Raji (cell line): Measurements from ENCODE around the gene ST6GALNAC5.

Experiments used
- POLR2A ChIP-seq: IDR thresholded peaks from 2 replicates; pipeline ENCODE4 v1.6.1; 2011; ENCODE audit warnings: low read depth, low read length, control low read depth; ENCODE audit not compliant: insufficient read depth

ST6GALNAC5 gene

GRCh38 chr1:76857973-76858372 is 9.3 kb upstream of the ST6GALNAC5 start:
- no peak for TF ChIP-seq POLR2A

- TF ChIP-seq POLR2A: no peak
These were observed 6.1 kb upstream of the ST6GALNAC5 start for GRCh38 chr1:76861149-76861548.

DNA sequence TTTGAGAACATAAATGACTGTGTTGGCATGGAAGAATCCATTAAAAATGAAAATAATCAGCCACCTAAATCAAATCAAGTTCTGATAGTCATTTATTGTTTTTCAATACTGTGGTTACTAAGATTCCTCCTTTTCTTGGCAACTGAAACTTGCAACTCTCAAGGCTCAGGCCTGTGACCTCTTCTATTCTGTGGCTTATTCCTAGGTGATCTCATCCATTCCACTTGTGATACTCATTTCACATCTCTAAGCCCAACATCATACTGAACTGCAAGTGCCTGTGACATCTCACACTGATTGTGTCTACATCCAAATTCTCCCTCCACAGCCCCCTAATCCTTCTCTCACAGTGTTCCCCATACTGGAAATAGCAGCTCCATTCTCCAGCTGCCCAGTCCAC is 4.8 kb upstream of the ST6GALNAC5 start:
- TF ChIP-seq POLR2A: no peak

GRCh38 chr1:76864383-76864782 is 2.9 kb upstream of the ST6GALNAC5 start:
- no peak for TF ChIP-seq POLR2A

DNA sequence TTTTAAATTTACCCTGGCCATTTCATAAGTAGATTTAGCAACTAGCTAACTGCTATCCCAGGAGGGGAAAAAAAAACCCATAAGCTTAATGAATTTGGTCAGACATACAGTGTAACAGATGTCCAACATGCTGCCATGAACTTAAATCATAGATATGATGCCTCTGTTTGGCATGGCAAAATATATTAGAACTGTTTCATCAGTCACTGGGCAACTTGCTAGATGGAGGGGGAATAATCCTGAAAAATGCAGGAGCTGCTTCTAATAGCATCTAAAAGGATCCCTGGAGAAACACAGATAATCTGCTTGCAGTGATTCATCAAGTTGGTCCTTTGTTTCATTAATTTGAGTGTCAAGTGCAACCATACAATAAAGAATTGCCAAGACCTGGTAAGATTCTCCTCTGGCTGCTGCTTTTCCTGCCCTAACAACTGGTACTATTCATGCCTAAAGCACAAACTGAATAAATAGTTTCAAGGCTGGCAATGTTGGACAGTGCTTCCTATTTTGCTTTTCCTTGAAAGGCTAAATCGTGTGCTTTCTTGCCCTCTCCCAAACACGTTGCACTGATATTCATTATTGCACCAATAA is 1.5 kb upstream of the ST6GALNAC5 start:
- TF ChIP-seq POLR2A: no peak

- no peak for TF ChIP-seq POLR2A
These were observed 714 bp upstream of the ST6GALNAC5 start for GRCh38 chr1:76866566-76866965.

DNA sequence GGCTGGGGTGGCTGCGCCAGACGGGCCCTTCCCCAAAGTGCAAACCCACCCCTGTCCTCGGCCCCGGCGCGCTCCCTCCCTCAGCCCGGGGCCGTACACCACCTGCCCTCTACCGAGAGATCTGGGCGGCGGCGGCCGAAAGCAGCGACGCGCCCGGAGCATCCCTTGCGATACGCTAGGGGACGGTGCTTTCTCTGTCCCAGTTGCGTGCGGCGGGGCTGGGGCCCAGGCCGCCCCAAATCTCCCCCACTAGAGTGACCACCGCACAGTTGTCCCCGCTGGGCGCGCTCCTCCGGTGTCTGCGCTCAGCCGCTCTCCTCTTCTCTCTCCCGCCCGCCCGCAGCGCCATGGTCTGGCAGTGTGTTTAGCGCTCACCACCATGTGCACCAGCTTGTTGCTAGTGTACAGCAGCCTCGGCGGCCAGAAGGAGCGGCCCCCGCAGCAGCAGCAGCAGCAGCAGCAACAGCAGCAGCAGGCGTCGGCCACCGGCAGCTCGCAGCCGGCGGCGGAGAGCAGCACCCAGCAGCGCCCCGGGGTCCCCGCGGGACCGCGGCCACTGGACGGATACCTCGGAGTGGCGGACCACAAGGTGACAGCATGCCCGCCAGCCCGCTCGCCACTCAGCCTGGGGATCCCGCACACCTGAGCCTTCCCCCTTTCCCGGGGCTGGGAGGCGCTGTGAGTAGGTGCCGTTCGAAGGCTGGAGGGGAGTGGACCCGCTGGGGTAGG is 1.0 kb downstream of the ST6GALNAC5 start:
- TF ChIP-seq POLR2A: no peak

- TF ChIP-seq POLR2A: no peak
These were observed 1.6 kb downstream of the ST6GALNAC5 start for GRCh38 chr1:76868916-76869315.

- TF ChIP-seq POLR2A: no peak
These were observed 2.8 kb downstream of the ST6GALNAC5 start for GRCh38 chr1:76870037-76870436.

- no peak for TF ChIP-seq POLR2A
These were observed 4.2 kb downstream of the ST6GALNAC5 start for GRCh38 chr1:76871355-76871974.

GRCh38 chr1:76872944-76873343 is 5.7 kb downstream of the ST6GALNAC5 start:
- no peak for TF ChIP-seq POLR2A

- no peak for TF ChIP-seq POLR2A
These were observed 9.5 kb downstream of the ST6GALNAC5 start for GRCh38 chr1:76876655-76877395.

DNA sequence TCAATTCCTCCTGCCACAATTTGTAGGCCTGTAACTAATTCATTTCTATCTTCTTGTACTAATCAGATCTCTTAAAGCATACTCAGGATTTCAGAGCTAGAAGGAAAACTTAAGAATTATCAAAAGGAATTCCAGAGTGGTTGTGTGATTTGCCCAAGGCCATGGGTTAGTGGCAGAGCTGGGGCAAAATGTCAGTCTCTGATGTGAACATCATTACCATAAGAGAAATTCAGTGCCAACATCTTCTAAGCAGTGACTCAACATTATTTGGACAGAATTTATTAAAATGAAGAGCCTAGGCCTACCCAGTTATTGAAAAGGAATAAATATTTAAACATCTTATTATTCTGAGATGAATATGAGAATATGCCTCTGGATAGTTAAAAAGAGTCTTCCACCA is 14.5 kb downstream of the ST6GALNAC5 start:
- TF ChIP-seq POLR2A: no peak

- no peak for TF ChIP-seq POLR2A
These were observed 24.8 kb downstream of the ST6GALNAC5 start for GRCh38 chr1:76891931-76892622.

- no peak for TF ChIP-seq POLR2A
These were observed 25.4 kb downstream of the ST6GALNAC5 start for GRCh38 chr1:76892675-76893074.
